Activated CD4-positive, alpha-beta T cell treated with anti-CD3 and anti-CD28 coated beads, Interleukin-10, Interleukin-2, amounts not matched to agents 100 ng/mL and 50 ng/mL, durations not matched to agents 16 hours and 8 hours (primary cell): ENCODE data around the gene TRAF4.
A peak's percentile ranks its signal among the peaks of the same experiment; 100 is the strongest.
"Not testable (repeated sequence)": the region's sequence is repeated elsewhere in the genome, so short reads cannot be mapped to it uniquely, and the experiment has no call there.

Source experiments
- DNase-seq: peaks from one replicate; pipeline ENCODE4 v3.0.0-alpha.2; 2020

The TRAF4 gene

GRCh38 chr17:28734712-28735241 is 9.0 kb upstream of the TRAF4 start:
- no peak for DNase-seq

GRCh38 chr17:28735242-28735722 is 8.5 kb upstream of the TRAF4 start:
- DNase-seq = no peak

GRCh38 chr17:28735913-28736769 is 7.7 kb upstream of the TRAF4 start:
- DNase-seq = not testable (repeated sequence)

GRCh38 chr17:28737316-28737715 is 6.5 kb upstream of the TRAF4 start:
- no peak for DNase-seq

GRCh38 chr17:28737770-28738679 is 5.8 kb upstream of the TRAF4 start:
- DNase-seq = no peak

GRCh38 chr17:28738680-28739384 is 5.0 kb upstream of the TRAF4 start:
- DNase-seq = no peak

- DNase-seq = no peak
Observed at GRCh38 chr17:28740406-28741357, 3.1 kb upstream of the TRAF4 start.

GRCh38 chr17:28741358-28742349 is 2.2 kb upstream of the TRAF4 start:
- DNase-seq = no peak

GRCh38 chr17:28744104-28744971 is 527 bp downstream of the TRAF4 start:
- DNase-seq = peak; percentile 79

- DNase-seq = peak; percentile 46
Observed at GRCh38 chr17:28744972-28745785, 1.4 kb downstream of the TRAF4 start.

GRCh38 chr17:28745786-28746411 is 2.1 kb downstream of the TRAF4 start:
- no peak for DNase-seq

- no peak for DNase-seq
Observed at GRCh38 chr17:28746611-28747050, 2.8 kb downstream of the TRAF4 start.

- no peak for DNase-seq
Observed at GRCh38 chr17:28747051-28747691, 3.4 kb downstream of the TRAF4 start.

- DNase-seq = no peak
Observed at GRCh38 chr17:28747801-28748750, 4.3 kb downstream of the TRAF4 start.

- no peak for DNase-seq
Observed at GRCh38 chr17:28748852-28749515, 5.2 kb downstream of the TRAF4 start.
